WTC11 (cell line): ENCODE data around the gene ZNF302. TPM values are rescaled to one million over a fixed set of nuclear protein-coding genes. Genes with fewer than 3 reads are reported as not detected.

Experiments used
- ATAC-seq: fragments of 200-7000 bp; cut with Tn5 transposase; 2 replicates; pipeline ENCODE4 v1.10.0; 2021; ENCODE audit warnings: mild to moderate bottlenecking, moderate library complexity
- CTCF ChIA-PET: fragments of 300-600 bp; sonication (Branson Sonifier 250); formaldehyde crosslinking; loops from one replicate; lab custom pipeline; 2021; ENCODE audit warnings: antibody characterized with exemption; lab: Charles Lee
- POLR2A ChIA-PET: fragments of 350-600 bp; sonication (Branson Sonifier 250); formaldehyde crosslinking; loops from one replicate; lab custom pipeline; 2021; ENCODE audit warnings: antibody characterized with exemption; lab: Charles Lee
- DNase-seq: peaks from one replicate; pipeline ENCODE4 v3.0.0; 2021; ENCODE audit warnings: low spot score
- H3K27ac Mint-ChIP-seq: 2 replicates; pipeline ENCODE4 v1.8.0; 2021; ENCODE audit warnings: mixed read lengths
- H3K27me3 Mint-ChIP-seq: 2 replicates; pipeline ENCODE4 v1.8.0; 2021; ENCODE audit warnings: low read depth, mild to moderate bottlenecking, moderate library complexity, mixed read lengths
- H3K36me3 Mint-ChIP-seq: 2 replicates; pipeline ENCODE4 v1.8.0; 2021; ENCODE audit warnings: mixed read lengths
- H3K4me1 Mint-ChIP-seq: 2 replicates; pipeline ENCODE4 v1.8.0; 2022; ENCODE audit warnings: mixed read lengths
- H3K4me3 Mint-ChIP-seq: 2 replicates; pipeline ENCODE4 v1.8.0; 2021; ENCODE audit warnings: mild to moderate bottlenecking, moderate library complexity, mixed read lengths
- H3K9me3 Mint-ChIP-seq: 2 replicates; pipeline ENCODE4 v1.8.0; 2021; ENCODE audit warnings: mixed read lengths
- AFF4 ChIP-seq: sonication (generic); formaldehyde crosslinking; IDR thresholded peaks from 2 replicates; pipeline ENCODE4 v1.8.1; 2023; ENCODE audit warnings: mild to moderate bottlenecking, missing genetic modification reagents, borderline replicate concordance
- ATF1 ChIP-seq: sonication (generic); formaldehyde crosslinking; IDR thresholded peaks from 2 replicates; pipeline ENCODE4 v1.8.1; 2023; ENCODE audit warnings: mild to moderate bottlenecking, moderate library complexity, missing genetic modification reagents
- CBFB ChIP-seq: sonication (generic); formaldehyde crosslinking; IDR thresholded peaks from 2 replicates; pipeline ENCODE4 v1.8.1; 2022; ENCODE audit warnings: mild to moderate bottlenecking, low read depth, missing genetic modification reagents
- E2F4 ChIP-seq: sonication (generic); formaldehyde crosslinking; IDR thresholded peaks from 2 replicates; pipeline ENCODE4 v1.8.1; 2022; ENCODE audit warnings: low read depth, mild to moderate bottlenecking, moderate library complexity, missing genetic modification reagents, borderline replicate concordance
- GRHL2 ChIP-seq: fragments of 250-450 bp; sonication (Bioruptor Pico); IDR thresholded peaks from 2 replicates; pipeline ENCODE4 v1.8.0; 2022; ENCODE audit warnings: mild to moderate bottlenecking, moderate library complexity; ENCODE audit not compliant: insufficient replicate concordance, severe bottlenecking
- IRF1 ChIP-seq: sonication (generic); formaldehyde crosslinking; IDR thresholded peaks from 2 replicates; pipeline ENCODE4 v1.8.0; 2023; ENCODE audit warnings: missing genetic modification reagents
- MAX ChIP-seq: sonication (generic); formaldehyde crosslinking; IDR thresholded peaks from 2 replicates; pipeline ENCODE4 v1.8.0; 2022; ENCODE audit warnings: mild to moderate bottlenecking, missing genetic modification reagents
- MLX ChIP-seq: sonication (generic); formaldehyde crosslinking; IDR thresholded peaks from 2 replicates; pipeline ENCODE4 v1.8.1; 2023; ENCODE audit warnings: mild to moderate bottlenecking, missing genetic modification reagents, moderate library complexity
- MXD4 ChIP-seq: fragments of 250-450 bp; sonication (Bioruptor Pico); IDR thresholded peaks from 2 replicates; pipeline ENCODE4 v1.8.0; 2021; ENCODE audit warnings: mild to moderate bottlenecking, moderate library complexity, borderline replicate concordance
- MYBL2 ChIP-seq: sonication (generic); formaldehyde crosslinking; IDR thresholded peaks from 2 replicates; pipeline ENCODE4 v1.8.1; 2023; ENCODE audit warnings: mild to moderate bottlenecking, moderate library complexity, missing genetic modification reagents
- NFYB ChIP-seq: sonication (generic); formaldehyde crosslinking; conservative IDR thresholded peaks from 2 replicates; pipeline ENCODE4 v1.8.0; 2022; ENCODE audit warnings: low read depth, missing genetic modification reagents
- NR3C1 ChIP-seq: sonication (generic); formaldehyde crosslinking; conservative IDR thresholded peaks from 2 replicates; pipeline ENCODE4 v1.8.1; 2023; ENCODE audit warnings: low read depth, mild to moderate bottlenecking, missing genetic modification reagents
- PRRX2 ChIP-seq: fragments of 250-450 bp; sonication (Bioruptor Pico); IDR thresholded peaks from 2 replicates; pipeline ENCODE4 v1.8.0; 2021; ENCODE audit warnings: mild to moderate bottlenecking
- SMAD4 ChIP-seq: sonication (generic); formaldehyde crosslinking; IDR thresholded peaks from 2 replicates; pipeline ENCODE4 v1.8.0; 2022; ENCODE audit warnings: mild to moderate bottlenecking, missing genetic modification reagents
- SOX15 ChIP-seq: fragments of 250-450 bp; sonication (Bioruptor Pico); IDR thresholded peaks from 2 replicates; pipeline ENCODE4 v1.9.0; 2021; ENCODE audit warnings: mild to moderate bottlenecking
- STAT6 ChIP-seq: sonication (generic); formaldehyde crosslinking; conservative IDR thresholded peaks from 2 replicates; pipeline ENCODE4 v1.8.1; 2023; ENCODE audit warnings: mild to moderate bottlenecking, low read depth, missing genetic modification reagents, moderate library complexity
- TEAD4 ChIP-seq: sonication (generic); formaldehyde crosslinking; IDR thresholded peaks from 2 replicates; pipeline ENCODE4 v1.8.0; 2022; ENCODE audit warnings: mild to moderate bottlenecking, missing genetic modification reagents
- USF2 ChIP-seq: sonication (generic); formaldehyde crosslinking; IDR thresholded peaks from 2 replicates; pipeline ENCODE4 v1.8.1; 2023; ENCODE audit warnings: mild to moderate bottlenecking, missing genetic modification reagents, moderate library complexity
- ZBTB21 ChIP-seq: sonication (generic); formaldehyde crosslinking; IDR thresholded peaks from 2 replicates; pipeline ENCODE4 v1.8.1; 2023; ENCODE audit warnings: mild to moderate bottlenecking, missing genetic modification reagents, borderline replicate concordance
- ZMAT4 ChIP-seq: fragments of 250-450 bp; sonication (Bioruptor Pico); IDR thresholded peaks from 2 replicates; pipeline ENCODE4 v1.9.0; 2021; ENCODE audit warnings: mild to moderate bottlenecking
- ZNF671 ChIP-seq: fragments of 250-450 bp; sonication (Bioruptor Pico); IDR thresholded peaks from 2 replicates; pipeline ENCODE4 v1.8.0; 2021; ENCODE audit warnings: mild to moderate bottlenecking
- total RNA-seq: library from RNA; stranded (reverse); gene quantifications from 3 replicates; pipeline ENCODE4 v1.2.3, GENCODE V29; 2021

Gene ZNF302
- total RNA-seq, 1 experiment from 2014 or later = 23.5 TPM

GRCh38 chr19:34644991-34645461 lies 32.5 kb upstream of the ZNF302 start (continued):
- TF ChIP-seq AFF4 (CRISPR knock-in tag) (no peak), MYBL2 (no peak), SOX15 (no peak), ATF1 (CRISPR knock-in tag) (no peak), E2F4 (CRISPR knock-in tag) (no peak), ZMAT4 (CRISPR knock-in tag) (no peak), MAX (no peak), USF2 (CRISPR knock-in tag) (no peak), SMAD4 (CRISPR knock-in tag) (no peak), IRF1 (CRISPR knock-in tag) (no peak), PRRX2 (CRISPR knock-in tag) (no peak), TEAD4 (no peak)

- Mint-ChIP-seq H3K27ac (peak overlapping the region; percentile 53; the same call in 1 of the 2 replicates), H3K4me3 (no peak overlapping the region), H3K9me3 (peaks cover 3% of the 10 kb centered on the region), H3K27me3 (no peaks in the 10 kb centered on the region; the same call in 1 of the 2 replicates), H3K36me3 (no peaks in the 10 kb centered on the region), H3K4me1 (no peaks in the 10 kb centered on the region; the same call in 1 of the 2 replicates)
- ATAC-seq = no peak
- TF ChIP-seq GRHL2 (CRISPR knock-in tag) = no peak
- no peak for TF ChIP-seq USF2 (CRISPR knock-in tag)
- no peak for TF ChIP-seq ZBTB21 (CRISPR knock-in tag)
- no peak for TF ChIP-seq ZNF671 (CRISPR knock-in tag)
- no peak for TF ChIP-seq NR3C1 (CRISPR knock-in tag)
- TF ChIP-seq NFYB (CRISPR knock-in tag) = no peak
- no peak for TF ChIP-seq MXD4 (CRISPR knock-in tag)
- no peak for TF ChIP-seq MLX (CRISPR knock-in tag)
- TF ChIP-seq CBFB (CRISPR knock-in tag) = no peak
- no peak for TF ChIP-seq STAT6
- ChIA-PET CTCF (interaction anchor here (1.2 kb wide), 1 partner anchor 90 kb away, joined by 4 read pairs; no protein-coding TSS in a partner anchor), POLR2A (no interaction called here)
- no peak for DNase-seq
These were observed 31.9 kb upstream of the ZNF302 start for GRCh38 chr19:34645551-34645950.
